Activated naive CD4-positive, alpha-beta T cell treated with Interleukin-2 at 50 U/mL for 16 hours (primary cell): ENCODE data around the gene MAD2L1.

Experiments
- DNase-seq: peaks from one replicate; pipeline ENCODE4 v3.0.0-alpha.2; 2020

Gene MAD2L1

DNA sequence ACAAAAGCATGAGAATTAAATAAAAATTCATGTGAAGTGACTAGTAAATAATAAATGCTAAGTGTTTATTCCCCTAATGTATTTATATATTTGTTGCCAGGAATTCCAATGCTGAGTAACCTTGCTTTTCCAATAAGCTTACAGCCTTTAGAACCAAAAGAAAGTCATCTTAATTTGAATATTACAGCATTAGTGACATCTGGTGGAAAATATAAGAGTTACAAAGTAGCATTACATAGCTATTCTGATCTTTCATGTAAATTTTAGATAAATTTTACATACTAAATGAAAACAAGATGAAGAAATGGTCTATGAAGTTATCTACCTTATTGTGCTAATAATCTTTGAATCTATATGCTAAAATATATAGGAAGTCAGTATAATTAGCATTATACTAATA lies 10.4 kb downstream of the MAD2L1 start:
- DNase-seq = no peak

DNA sequence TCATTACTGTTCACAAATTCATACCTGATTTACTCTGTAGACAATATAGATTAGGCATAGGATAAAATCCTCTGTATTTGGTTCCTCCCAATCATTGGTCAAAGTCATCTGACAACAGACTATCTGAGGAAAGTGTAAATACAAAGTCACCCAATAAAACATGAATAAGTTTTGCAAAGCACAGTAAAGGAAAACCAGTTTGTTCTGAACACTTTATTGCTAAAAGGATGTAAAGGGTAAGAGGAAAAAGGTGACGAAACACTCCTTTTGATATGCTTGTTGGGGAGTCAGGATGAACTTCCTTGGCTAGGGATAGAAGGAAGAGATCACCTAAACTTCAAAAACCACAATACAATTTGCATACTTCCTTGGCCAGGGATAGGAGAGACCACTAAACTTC lies 10.9 kb downstream of the MAD2L1 start:
- DNase-seq = no peak

DNA sequence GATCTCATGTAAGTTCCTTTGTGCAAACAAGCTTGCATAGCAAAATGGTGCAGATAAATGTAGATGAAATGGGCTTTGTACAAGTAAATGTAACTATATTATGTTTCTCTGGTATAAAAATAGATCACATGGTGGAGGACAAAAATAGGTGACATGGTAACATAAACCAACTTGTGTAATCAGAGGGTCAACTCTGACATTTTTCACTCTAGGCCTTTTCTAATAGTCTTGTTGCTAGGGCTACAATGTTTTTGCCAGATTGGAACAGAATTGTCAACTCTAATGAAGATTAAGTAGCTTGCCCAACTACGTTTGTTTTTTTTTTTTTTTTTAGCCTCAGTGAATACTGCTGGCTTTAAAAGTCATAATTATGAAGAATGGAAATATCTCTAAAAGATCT lies 11.5 kb downstream of the MAD2L1 start:
- no peak for DNase-seq

DNA sequence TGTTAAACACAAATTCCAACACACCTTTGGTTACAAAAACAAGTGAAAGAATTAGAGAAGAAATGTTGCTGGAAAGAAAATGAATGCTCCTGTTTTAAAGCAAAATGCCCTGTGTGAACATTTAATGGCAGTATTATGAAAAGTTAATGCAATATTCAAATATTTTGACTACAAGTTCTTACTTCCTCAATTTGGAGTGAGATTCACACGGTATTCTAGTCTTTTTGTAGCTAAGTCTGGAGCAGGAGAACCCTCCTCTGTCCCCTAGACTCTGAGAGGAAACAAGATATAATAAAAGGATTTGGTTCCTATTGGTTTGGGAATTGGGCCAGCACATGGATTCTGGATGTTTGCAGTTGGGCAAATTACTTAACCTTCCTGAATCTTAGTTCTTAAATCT lies 12.7 kb downstream of the MAD2L1 start:
- DNase-seq = no peak

DNA sequence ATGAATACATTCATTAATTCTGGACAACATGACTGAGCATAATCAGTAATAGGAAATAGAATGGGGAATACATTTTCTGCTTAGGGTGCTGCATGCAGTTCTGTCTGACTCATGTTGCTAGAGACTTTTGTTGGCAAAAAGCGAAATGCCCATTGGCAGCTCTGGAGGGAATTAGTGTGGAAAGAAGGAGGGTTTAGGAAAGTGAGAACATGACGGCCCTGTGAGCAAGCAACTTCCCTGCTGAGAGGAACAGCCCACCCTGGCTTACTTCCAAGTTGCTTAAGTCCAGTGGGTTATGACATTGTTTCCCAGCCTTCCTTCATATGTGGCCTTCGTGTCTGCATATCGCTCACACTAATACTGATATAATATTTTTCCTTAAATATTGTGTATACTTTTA lies 13.8 kb downstream of the MAD2L1 start:
- no peak for DNase-seq

DNA sequence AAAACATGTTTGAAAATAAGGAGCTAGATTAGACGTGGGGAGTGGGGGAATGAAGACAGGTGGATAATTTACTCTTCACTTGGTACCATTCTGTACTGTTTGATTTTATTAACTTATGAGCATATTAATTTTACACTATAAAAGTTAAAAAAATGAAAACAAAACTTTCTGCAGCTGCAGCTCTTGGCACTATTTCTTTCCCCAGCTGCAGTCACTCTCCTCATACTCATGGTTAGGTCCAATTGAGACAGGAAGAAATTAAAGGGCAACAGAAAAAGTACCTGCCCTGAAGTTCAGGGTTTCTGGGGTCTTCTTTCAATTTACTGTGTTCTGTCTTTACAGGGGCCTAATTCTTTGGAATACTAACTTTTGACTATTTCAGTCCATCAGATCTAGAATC lies 15.4 kb downstream of the MAD2L1 start:
- no peak for DNase-seq

DNA sequence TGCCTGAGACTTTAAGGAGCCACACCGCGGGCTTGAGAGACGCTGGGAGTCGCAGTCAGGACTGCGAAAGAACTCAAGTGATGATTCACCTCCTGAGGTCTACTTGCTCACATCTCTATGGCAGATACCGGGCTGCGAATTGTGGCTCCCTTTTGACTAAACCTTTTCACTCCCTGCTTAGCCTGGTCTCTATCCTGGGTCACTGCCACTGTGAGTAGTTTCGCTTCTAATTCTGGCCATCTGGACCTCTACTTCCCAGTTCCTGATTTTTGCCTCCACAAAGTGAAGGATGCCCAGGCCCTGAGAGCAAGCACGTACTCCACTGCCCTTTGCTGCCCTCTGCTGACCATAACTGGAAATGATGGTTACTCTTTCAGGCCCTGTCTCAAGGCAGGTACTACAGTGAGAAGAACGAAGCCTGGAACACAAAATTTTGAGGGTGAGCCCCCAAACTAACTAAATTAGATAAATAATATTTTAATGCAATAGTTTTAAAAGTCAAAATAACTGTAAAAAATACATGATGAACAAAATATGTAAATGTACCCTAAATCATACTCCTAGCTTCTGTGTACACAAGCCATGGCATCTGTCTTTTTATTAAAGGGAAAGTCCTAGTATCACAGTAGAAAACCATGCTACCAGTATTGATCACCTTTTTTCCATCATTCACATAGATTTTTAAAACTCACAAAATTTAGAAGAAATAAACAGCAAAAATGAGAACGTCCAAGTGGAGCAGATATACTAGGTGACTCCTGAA lies 16.7 kb downstream of the MAD2L1 start:
- peak; percentile 70 for DNase-seq

DNA sequence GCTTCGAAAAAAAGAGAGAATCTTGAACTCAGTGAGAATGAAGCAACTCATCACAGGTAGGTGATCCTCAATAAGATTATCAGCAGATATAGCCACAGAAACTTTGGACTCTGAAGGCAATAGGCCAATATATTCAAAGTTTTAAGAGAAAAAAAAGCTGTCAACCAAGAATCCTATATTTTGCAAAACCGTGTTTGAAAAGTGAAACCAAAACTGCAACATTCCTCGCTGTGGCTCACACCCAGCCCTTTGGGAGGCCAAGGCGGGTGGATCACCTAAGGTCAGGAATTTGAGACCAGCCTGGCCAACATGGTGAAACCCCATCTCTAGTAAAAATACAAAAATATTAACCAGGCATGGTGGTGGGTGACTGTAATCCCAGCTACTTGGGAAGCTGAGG lies 22.8 kb downstream of the MAD2L1 start:
- no peak for DNase-seq

DNA sequence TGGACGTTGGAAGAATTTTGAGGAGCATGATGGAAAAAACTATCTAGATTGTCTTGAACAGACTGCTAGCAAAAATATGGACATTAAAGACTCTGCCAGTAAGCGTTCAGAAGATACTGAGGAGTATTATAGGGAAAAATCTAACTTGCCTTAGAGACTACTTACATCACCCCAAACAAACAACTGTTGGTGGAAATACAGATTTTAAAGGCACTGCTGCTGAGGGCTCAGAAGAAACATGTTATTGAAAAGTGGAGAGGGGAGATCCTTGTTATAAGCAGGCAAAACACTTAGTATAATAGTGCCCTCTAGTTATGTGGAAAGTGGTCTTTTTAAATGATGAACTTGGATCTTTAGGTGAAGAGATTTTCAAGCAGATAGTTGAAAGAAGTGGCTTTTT lies 29.2 kb downstream of the MAD2L1 start:
- DNase-seq = no peak

DNA sequence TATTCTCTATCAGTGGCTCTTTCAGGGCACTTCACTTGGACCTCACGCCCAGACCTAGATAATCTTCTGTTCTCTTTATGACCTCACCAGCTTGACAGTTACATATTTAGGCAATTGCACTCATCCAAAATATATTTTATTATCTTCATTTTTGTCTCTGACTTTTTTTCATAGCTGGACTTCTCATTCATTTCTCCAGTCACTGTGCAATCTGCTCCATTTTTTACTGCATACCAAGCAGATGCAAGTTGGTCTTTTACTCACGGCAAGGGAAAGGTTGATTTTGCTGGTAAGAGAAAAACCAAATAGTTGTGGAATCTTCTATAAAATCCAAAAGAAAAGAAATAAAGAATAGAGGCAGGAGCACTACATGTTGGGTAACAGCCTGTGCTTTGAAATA lies 31.7 kb downstream of the MAD2L1 start:
- DNase-seq = no peak

DNA sequence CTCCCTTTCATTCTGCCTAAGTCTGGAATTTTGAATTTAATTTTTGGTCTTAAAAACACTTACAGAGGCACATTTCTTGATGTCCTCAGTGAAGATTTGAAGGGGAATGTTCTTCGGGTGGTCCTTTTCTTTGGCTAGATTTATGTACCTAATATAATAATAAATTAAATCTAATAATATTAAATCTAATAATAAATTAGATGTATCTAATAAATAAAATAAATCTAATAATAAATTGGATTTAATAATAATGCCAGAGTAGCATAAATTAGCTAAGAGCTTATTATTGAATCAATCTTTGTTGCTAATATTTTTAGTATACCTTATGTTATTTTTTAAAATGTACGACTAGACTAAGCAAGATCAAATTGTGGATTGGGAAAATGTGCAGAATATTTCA lies 39.8 kb downstream of the MAD2L1 start:
- DNase-seq = no peak

DNA sequence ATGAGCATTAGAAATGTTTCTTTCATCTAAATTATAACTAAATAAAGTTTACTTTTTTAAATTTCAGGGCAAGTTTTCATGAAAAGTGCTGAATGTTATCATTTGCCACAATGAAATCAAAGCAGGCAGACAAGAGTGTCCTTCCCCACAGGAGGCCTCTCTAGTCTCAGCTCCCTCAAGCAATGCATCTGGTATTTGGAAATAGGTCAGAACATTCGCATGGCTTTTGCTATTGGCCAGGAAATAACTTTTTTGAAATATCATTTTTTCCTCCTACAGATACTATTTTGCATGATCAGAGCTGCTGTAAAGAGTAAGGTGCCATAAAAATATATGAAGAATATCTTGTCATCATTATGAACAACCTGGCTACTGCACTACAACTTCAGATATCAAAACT lies 41.1 kb downstream of the MAD2L1 start:
- DNase-seq = no peak

DNA sequence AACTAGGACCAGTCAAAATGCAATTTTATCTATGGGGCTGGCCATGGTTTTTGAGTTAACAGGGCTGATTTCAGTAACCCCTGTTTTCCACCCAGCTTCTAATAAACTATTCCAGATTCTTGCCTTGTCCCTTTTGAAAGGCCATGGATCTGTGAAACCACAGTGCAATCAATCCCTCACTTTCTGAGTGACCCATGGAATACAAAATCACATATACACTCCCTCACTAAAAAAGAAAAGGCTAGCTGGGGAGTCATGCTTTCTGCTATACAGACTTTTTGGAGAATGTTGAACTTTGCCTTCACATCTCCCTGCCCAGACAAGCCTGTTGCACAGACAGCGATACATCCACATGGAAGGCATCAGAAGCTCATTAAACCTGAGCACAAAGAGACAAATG lies 47.9 kb downstream of the MAD2L1 start:
- no peak for DNase-seq

DNA sequence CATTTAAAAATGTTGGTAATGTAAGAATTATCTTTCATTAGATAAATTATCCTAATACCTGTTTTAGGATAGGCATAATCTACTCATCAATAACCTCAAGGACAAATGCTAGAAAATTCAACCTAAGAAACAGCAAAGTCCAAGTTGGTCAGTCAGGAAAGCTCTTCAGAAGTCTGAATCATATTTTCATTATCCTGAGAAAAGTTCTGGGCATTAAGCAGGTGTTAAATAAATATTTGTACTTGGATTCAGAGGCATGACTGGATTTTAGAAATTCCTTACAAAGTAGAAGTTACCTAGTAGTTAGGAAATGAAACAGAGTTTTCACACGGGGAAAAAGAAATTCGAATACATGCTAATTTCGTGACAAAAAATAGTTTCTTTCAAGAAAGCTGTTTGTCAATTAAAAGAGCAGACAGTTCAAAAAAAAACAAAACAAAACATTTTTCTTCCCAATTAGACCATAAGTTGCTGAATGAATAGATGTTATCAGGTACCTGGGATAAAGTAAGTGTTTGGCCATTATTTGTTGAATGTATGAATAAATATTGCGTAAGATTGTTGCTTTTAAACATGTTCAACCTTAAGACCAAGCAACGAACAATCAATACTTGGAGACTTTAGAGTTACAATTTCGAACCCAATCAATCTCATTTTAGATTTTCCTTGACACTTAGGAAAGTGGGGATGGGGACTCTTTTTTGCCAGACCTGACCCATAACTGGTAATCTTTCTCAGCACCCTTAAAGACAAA lies 48.5 kb downstream of the MAD2L1 start:
- no peak for DNase-seq

DNA sequence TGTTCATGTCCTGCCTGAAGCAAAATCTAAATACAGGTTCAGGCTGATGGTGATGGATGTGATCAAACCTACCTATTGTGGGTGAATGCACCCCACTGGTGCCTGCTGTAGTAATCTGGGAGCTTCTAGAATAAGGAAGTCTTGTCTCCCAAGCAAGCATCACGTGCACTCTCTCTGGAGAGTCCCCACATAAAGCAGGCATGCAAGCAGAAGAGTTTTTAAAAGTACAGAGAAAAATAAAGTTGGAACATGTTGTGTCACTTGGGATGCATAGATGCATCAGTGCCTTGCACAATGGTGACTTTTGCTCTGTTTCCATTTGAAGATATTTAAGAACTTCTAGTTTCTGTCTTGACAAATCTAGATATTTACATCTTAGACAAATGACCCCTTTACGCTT lies 54.9 kb downstream of the MAD2L1 start:
- DNase-seq = no peak

DNA sequence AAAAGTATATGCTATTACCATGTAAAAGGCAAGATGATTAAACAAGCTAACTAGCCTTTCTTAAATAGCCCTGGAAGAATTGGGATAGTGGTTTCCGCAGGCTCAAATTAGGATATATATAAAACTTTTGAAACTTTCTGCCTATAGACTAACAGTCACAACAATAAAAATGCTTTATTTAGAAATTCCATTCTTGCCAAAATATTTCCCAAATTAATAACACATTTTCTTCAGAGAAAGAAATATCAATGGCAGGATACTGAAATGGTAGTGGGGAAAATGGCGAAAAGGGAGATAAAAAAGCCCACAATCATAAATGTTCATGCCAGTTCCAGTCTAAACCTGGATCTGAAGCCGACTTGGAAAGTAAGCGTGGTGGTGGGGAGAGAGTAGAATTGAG lies 56.0 kb downstream of the MAD2L1 start:
- no peak for DNase-seq

DNA sequence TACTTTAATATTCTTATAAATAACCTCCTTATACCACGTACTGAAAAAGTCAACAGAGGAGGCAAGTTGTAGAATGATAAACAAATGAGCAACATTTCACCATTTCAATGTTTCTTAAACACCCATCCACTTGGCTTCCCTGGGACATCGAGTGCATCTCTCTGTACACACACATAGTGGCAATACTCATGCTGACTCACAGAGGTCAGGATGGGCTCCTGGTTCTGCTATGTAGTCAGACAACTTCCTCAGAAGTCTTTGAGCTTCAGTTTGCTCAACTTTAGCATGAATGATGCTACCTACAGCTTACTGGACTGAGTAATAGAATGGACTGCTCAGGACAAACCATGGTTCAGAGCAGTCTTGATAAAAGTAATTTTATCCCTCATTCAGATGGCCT lies 56.9 kb downstream of the MAD2L1 start:
- no peak for DNase-seq

DNA sequence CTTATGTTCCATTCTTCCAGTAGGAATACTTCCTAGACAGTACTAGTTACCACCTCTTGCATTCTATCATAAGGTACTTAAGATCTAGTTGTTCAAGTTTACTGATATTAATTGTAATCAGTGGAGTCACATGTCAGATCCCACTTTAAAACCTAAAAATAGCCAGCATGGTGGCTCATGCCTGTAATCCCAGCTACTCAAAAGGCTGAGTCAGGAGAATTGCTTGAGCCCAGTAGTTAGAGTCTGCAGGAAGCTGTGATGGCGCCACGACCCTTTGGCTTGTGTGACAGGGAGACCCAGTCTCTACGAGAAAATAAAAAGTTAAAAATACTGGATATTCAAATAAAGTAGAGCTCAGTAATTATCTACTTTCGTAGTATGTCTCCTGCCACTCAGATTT lies 57.7 kb downstream of the MAD2L1 start:
- no peak for DNase-seq

DNA sequence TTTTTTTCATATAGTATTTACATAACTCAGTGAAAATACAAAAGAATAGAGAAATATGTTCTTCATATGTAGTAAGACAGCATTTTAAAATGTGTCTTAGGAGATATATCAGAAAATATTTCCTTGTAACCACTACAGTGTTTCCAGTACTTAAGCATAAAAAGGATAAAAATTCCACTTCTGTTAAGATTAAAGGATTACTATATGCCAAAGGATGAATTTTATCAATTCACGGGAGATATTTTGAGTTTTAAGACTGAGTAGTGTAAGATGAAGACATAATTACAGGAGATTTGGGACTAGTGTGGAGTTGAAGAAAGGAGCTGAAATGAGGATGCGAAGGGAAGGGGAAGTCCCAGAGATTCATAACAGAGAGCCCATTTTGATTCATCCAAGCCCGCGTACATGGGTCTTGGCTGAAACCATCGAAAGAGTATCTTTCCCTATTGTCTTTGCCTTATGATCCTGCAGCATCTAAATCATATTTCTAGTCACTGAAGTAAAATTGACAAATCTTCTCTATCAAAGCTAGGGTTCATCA lies 58.7 kb downstream of the MAD2L1 start:
- no peak for DNase-seq

DNA sequence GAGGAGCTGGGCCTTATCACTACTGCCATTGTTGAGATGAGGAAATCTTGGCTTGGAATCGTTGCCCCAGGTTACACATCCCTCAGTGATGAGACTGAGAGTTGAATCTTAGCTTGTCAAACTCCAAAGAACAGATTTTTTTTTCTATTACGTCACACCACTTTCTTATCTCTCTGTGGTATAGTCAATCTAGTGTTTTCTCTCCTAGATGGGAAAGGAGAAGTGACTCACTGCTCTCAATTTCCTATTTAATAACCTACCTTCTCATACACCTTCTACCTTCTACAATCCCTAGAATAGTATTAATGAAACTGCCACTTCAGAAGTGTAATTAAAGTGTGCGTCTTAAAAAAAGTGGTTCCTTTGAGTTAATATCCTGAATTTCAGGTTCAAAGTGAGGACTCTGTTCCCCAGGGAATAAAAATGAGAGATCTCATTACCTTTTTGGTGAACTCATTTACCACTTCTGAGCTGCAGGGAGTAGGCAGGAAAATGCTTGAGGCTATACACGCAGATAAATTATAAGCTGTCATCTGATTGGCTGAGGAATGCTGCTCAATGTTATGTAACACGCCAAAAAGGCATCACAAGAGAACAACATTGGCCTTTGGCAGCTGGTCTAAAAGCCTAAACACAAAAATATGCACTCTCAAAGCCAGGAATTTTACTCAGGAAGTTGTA lies 59.3 kb downstream of the MAD2L1 start:
- DNase-seq = no peak
